T1000 (cell line): ENCODE results near the gene OPN1MW.
"Not testable (repeated sequence)": the region's sequence is repeated elsewhere in the genome, so short reads cannot be mapped to it uniquely, and the experiment has no call there.

ENCODE experiments used
- DNase-seq: peaks from one replicate; lab custom pipeline; 2025; ENCODE audit warnings: mixed read lengths; lab: John Stamatoyannopoulos, UW

OPN1MW gene

GRCh38 chrX:154182296-154182695, at the start of gene OPN1MW:
Gene OPN1MW (plus strand): TSS chrX:154182596. CDS start chrX:154182678, 82 bp downstream.
- not testable (repeated sequence) for DNase-seq

- DNase-seq, result no peak
Measured at GRCh38 chrX:154135458-154136229, 46.8 kb upstream of the OPN1MW start.

GRCh38 chrX:154136627-154137161, 45.7 kb upstream of the OPN1MW start:
- no peak for DNase-seq

- DNase-seq, result no peak
Measured at GRCh38 chrX:154138857-154139256, 43.5 kb upstream of the OPN1MW start.

- DNase-seq, result no peak
Measured at GRCh38 chrX:154140206-154140605, 42.2 kb upstream of the OPN1MW start.

- no peak for DNase-seq
Measured at GRCh38 chrX:154140742-154141141, 41.7 kb upstream of the OPN1MW start.

GRCh38 chrX:154142386-154142785, 40.0 kb upstream of the OPN1MW start:
- DNase-seq, result no peak

- DNase-seq, result no peak
Measured at GRCh38 chrX:154142950-154143745, 39.2 kb upstream of the OPN1MW start.

GRCh38 chrX:154144010-154144409, 38.4 kb upstream of the OPN1MW start, which contains the start of gene OPN1LW:
Gene OPN1LW (plus strand): TSS chrX:154144243. CDS start chrX:154144284, 41 bp downstream.
- DNase-seq, result not testable (repeated sequence)

GRCh38 chrX:154151030-154151429, 31.4 kb upstream of the OPN1MW start:
- not testable (repeated sequence) for DNase-seq

GRCh38 chrX:154156221-154156620, 26.2 kb upstream of the OPN1MW start:
- not testable (repeated sequence) for DNase-seq

- DNase-seq, result not testable (repeated sequence)
Measured at GRCh38 chrX:154157207-154157606, 25.2 kb upstream of the OPN1MW start.

- not testable (repeated sequence) for DNase-seq
Measured at GRCh38 chrX:154159345-154159744, 23.1 kb upstream of the OPN1MW start.

- DNase-seq, result not testable (repeated sequence)
Measured at GRCh38 chrX:154164902-154165301, 17.5 kb upstream of the OPN1MW start.

- DNase-seq, result not testable (repeated sequence)
Measured at GRCh38 chrX:154168384-154168783, 14.0 kb upstream of the OPN1MW start.

- DNase-seq, result not testable (repeated sequence)
Measured at GRCh38 chrX:154172535-154172943, 9.9 kb upstream of the OPN1MW start.

GRCh38 chrX:154174356-154174755, 8.0 kb upstream of the OPN1MW start:
- not testable (repeated sequence) for DNase-seq

- DNase-seq, result not testable (repeated sequence)
Measured at GRCh38 chrX:154183794-154184193, 1.4 kb downstream of the OPN1MW start.

GRCh38 chrX:154192846-154193245, 10.4 kb downstream of the OPN1MW start:
- not testable (repeated sequence) for DNase-seq

GRCh38 chrX:154194316-154194715, 11.9 kb downstream of the OPN1MW start:
- DNase-seq, result not testable (repeated sequence)

GRCh38 chrX:154196466-154196865, 14.1 kb downstream of the OPN1MW start:
- not testable (repeated sequence) for DNase-seq

GRCh38 chrX:154209670-154210418, 27.4 kb downstream of the OPN1MW start:
- not testable (repeated sequence) for DNase-seq
